Activated naive CD4-positive, alpha-beta T cell treated with anti-CD3 and anti-CD28 coated beads, Interleukin-2, amount 50 U/mL, for 16 hours (primary cell): ENCODE results near the gene NID1.
"Not testable (repeated sequence)": the region's sequence is repeated elsewhere in the genome, so short reads cannot be mapped to it uniquely, and the experiment has no call there.

Experiments
- DNase-seq: peaks from one replicate; pipeline ENCODE4 v3.0.0-alpha.2; 2020

The NID1 gene

GRCh38 chr1:236023926-236024565 is 40.8 kb downstream of the NID1 start:
- no peak for DNase-seq

DNA sequence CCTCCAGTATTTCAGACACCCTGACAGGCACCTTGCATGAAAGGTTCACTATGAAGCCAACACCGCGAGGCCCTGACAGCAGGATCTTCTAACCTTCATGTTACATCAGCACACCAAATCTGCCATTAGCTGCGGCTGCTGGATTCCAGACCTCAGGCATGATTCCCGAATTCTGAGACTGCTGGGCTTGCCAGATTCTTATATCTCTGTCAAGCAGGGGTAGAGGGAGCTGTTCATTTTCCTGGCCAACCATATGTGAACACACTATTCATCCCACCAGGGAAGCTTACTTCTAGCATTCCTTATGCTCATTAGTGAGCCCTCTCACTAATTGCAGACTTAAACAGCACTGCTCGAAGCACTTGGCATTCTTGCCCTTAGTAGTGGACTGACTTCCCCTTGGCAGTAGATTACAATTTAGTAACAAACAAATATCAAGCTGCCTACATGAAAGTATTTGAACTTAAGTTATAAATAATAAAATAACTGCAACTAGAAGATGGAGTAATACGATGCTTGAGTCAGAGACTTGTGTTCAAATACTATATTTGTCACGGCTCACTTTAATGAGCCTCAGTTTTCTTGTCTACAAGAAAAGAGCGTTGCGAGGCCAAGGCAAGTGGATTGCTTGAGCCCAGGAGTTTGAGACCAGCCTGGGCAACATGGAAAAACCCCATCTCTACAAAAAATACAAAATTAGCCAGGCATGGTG is 43.3 kb downstream of the NID1 start:
- no peak for DNase-seq

DNA sequence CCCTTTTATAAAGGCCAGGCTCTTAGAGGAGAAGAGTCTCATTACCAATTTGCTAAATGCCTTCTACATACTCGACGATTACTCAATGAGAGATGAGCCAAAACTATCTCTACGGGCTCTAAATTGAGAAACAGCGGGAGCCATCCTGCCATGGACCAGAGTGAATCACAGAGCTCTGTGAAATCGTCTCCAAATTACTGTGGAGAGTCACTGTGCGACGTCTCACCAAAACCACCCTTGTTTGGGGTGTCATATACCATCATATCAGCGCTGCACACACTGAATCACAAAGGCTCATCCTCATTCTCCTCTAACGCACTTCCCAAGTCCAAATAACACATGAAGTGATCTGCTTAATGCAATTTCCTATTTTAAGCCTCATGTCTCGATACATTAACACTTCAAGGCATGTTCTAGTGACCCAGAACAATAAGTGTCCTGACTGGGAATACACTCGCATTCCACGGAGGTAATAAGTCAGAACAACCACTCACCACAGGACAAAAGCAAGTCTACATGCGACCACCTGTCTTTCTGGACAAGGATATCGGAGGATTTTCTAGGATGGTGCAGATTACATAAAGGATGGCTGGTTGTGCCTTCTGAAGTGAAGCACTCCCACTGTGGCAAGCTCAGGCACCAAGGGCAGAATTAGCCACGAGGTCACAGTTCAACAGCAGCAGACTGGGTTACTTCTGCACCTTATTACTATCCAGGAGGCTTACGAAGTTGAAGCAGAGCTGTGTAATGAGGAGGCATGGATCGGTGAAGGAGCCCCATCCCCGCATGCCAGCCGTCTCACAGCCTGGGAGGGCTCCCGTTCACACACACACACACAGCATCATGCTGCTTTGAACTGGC is 44.3 kb downstream of the NID1 start:
- DNase-seq = no peak

- no peak for DNase-seq
These were observed 45.9 kb downstream of the NID1 start for GRCh38 chr1:236018885-236019453.

- DNase-seq = no peak
These were observed 48.0 kb downstream of the NID1 start for GRCh38 chr1:236016782-236017400.

- DNase-seq = no peak
These were observed 48.8 kb downstream of the NID1 start for GRCh38 chr1:236016083-236016482.

GRCh38 chr1:236015539-236015938 is 49.4 kb downstream of the NID1 start:
- DNase-seq = no peak

DNA sequence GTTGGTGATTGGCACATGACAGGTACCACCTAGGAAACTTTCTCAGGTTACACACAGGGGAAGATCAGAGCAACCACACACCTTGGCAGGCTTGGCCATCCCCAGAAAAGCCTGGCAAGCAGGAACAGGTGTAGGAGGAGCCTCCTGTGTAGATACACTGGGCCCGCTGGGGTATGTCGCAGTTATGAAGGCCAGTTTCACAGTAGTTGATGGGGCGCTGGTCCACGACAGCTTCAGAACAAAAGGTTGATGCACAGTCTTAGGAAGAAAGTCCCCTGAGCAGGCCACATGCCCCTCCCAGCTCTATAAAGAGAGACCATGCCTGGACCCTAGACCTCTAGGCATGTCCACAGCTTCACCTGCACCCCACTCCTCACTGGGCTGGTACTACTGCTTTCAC is 51.6 kb downstream of the NID1 start:
- DNase-seq = no peak

- no peak for DNase-seq
These were observed 53.2 kb downstream of the NID1 start for GRCh38 chr1:236011641-236012040.

GRCh38 chr1:236010443-236010842 is 54.4 kb downstream of the NID1 start:
- DNase-seq = no peak

GRCh38 chr1:236009857-236010256 is 55.0 kb downstream of the NID1 start:
- no peak for DNase-seq

- DNase-seq = no peak
These were observed 55.7 kb downstream of the NID1 start for GRCh38 chr1:236009191-236009590.

GRCh38 chr1:236007781-236008180 is 57.1 kb downstream of the NID1 start:
- no peak for DNase-seq

DNA sequence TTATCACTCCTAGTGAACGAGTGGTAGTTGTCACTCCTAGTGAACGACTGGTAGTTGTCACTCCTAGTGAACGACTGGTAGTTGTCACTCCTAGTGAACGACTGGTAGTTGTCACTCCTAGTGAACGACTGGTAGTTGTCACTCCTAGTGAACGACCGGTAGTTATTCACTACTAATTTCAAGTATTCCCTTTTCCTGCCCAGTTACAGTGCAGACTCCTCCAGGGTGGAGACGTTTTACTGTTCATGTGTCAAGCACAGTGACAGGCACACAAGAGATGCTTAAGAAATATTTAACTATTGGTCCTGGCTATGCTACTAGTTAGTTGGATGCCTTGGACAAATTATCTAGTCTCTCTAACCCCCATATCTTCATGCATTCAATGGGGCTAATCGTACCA is 61.8 kb downstream of the NID1 start:
- not testable (repeated sequence) for DNase-seq

GRCh38 chr1:236002572-236002971 is 62.3 kb downstream of the NID1 start:
- no peak for DNase-seq

DNA sequence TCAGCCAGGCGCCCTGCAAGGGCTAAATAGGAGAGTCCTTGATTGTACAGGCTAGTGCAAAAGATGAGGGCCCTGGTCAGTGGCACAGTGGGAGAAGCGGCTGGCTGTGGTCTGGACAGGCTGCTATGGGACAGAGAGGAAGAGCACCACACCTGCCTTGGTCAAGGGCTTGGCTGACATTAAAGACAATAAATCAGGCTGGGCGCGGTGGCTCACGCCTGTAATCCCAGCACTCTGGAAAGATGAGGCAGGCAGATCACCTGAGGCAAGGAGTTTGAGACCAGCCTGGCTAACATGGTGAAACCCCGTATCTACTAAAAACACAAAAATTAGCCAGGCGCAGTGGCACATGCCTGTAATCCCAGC is 62.9 kb downstream of the NID1 start:
- DNase-seq = no peak

GRCh38 chr1:236000781-236001180 is 64.1 kb downstream of the NID1 start:
- DNase-seq = no peak

- DNase-seq = peak; percentile 64
These were observed 65.5 kb downstream of the NID1 start for GRCh38 chr1:235999259-235999925.

GRCh38 chr1:235998812-235999211 is 66.1 kb downstream of the NID1 start:
- no peak for DNase-seq

DNA sequence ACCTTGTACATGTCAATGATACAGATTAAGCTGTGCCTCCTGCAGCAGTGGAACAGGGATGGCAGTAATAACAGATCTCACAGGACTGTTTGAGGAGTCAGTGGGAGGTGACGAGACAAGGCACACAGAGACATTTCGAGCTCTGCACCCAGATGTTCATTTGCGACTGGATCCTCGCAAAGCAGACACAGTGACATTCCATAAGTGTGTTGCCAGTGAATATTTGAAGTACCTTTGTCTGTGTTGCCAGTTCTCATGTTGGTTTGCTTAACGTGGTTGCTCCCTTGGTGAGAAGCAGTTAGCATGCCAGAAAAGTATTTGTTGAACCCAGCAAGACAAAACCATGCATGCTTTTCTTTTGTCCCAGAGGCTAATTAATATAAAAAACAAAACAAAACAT is 67.0 kb downstream of the NID1 start:
- DNase-seq = no peak

GRCh38 chr1:235997049-235997448 is 67.8 kb downstream of the NID1 start:
- DNase-seq = no peak

DNA sequence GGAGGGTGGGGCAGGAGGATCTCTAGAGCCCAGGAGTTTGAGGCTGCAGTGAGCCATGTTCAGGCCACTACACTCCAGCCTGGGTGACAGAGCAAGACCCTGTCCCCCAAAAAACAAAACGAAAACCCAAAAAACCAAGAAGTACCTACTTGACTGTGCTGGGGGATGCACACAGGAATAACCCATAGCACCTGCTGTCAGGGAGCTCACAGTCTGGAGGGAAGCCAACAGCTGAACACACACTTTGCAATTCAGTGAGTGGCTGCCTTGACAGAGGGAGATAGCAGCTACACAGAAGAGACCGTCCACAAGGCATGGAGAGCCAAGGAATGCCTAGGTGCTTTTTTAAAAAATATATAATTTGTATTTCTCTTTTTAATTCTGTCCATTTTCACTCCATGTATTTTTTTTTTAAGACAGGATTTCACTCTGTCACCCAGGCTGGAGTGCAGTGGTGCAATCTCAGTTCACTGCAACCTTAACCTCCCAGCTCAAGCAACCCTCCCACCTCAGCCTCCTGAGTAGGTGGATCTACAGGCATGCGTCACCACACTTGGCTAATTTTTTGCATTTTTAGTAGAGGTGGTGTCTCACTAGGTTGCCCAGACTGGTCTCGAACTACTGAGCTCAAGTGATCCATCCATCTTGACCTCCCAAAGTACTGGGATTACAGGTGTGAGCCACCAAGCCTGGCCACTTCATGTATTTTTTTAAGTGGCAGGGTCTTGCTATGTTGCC is 68.7 kb downstream of the NID1 start:
- DNase-seq = no peak
